OCI-LY1 (cell line): Measurements from ENCODE around the gene RAB11B.
"Not testable (repeated sequence)": the region's sequence is repeated elsewhere in the genome, so short reads cannot be mapped to it uniquely, and the experiment has no call there.

Experiments
- H2AFZ ChIP-seq: fragments of 200-600 bp; sonication (generic), shearing (Covaris generic); 2 replicates; pipeline ENCODE4 v1.6.0; 2014; ENCODE audit warnings: antibody characterized with exemption, mild to moderate bottlenecking, low read length
- H3F3A ChIP-seq: fragments of 200-600 bp; sonication (generic), shearing (Covaris generic); 2 replicates; pipeline ENCODE4 v1.6.0; 2014; ENCODE audit warnings: mild to moderate bottlenecking, antibody characterized with exemption, low read length, moderate library complexity; ENCODE audit not compliant: insufficient read depth
- H3K27ac ChIP-seq: fragments of 200-600 bp; sonication (generic); 2 replicates; pipeline ENCODE4 v1.5.1; 2014; ENCODE audit warnings: low read length, mixed run types, mild to moderate bottlenecking, low read depth; ENCODE audit not compliant: poor library complexity, severe bottlenecking
- H3K27me3 ChIP-seq: fragments of 200-600 bp; sonication (generic); 2 replicates; pipeline ENCODE4 v1.6.0; 2014; ENCODE audit warnings: antibody characterized with exemption, mild to moderate bottlenecking, low read length, moderate library complexity; ENCODE audit not compliant: insufficient read depth
- H3K36me3 ChIP-seq: fragments of 200-600 bp; sonication (generic); 2 replicates; pipeline ENCODE4 v1.6.1; 2014; ENCODE audit warnings: mild to moderate bottlenecking, antibody characterized with exemption, low read length, moderate library complexity, mixed read lengths; ENCODE audit not compliant: insufficient read depth
- H3K4me1 ChIP-seq: fragments of 200-600 bp; sonication (generic); 2 replicates; pipeline ENCODE4 v1.5.1; 2014; ENCODE audit warnings: mild to moderate bottlenecking, low read length, moderate library complexity; ENCODE audit not compliant: insufficient read depth, severe bottlenecking
- H3K4me2 ChIP-seq: fragments of 200-600 bp; sonication (generic), shearing (Covaris generic); 2 replicates; pipeline ENCODE4 v1.6.1; 2014; ENCODE audit warnings: low read length
- H3K4me3 ChIP-seq: fragments of 200-600 bp; sonication (generic); 2 replicates; pipeline ENCODE4 v1.5.1; 2014; ENCODE audit warnings: low read length, low read depth, mild to moderate bottlenecking, mixed read lengths; ENCODE audit not compliant: poor library complexity, severe bottlenecking
- H3K79me2 ChIP-seq: fragments of 200-600 bp; shearing (Covaris generic); 2 replicates; pipeline ENCODE4 v1.6.1; 2016; ENCODE audit warnings: mixed run types, low read length, mixed read lengths; ENCODE audit not compliant: insufficient read depth
- H3K9ac ChIP-seq: fragments of 200-600 bp; sonication (generic), shearing (Covaris generic); 2 replicates; pipeline ENCODE4 v1.6.1; 2014; ENCODE audit warnings: mild to moderate bottlenecking, low read length, mixed read lengths
- H3K9me2 ChIP-seq: fragments of 200-600 bp; sonication (generic), shearing (Covaris generic); 2 replicates; pipeline ENCODE4 v1.6.1; 2014; ENCODE audit warnings: low read depth, mild to moderate bottlenecking, low read length, mixed read lengths
- H3K9me3 ChIP-seq: fragments of 200-600 bp; shearing (Covaris generic); 2 replicates; pipeline ENCODE4 v1.6.1; 2014; ENCODE audit warnings: low read length, mixed read lengths
- H4K20me1 ChIP-seq: fragments of 200-600 bp; sonication (generic), shearing (Covaris generic); 2 replicates; pipeline ENCODE4 v1.6.0; 2016; ENCODE audit warnings: mild to moderate bottlenecking, low read length; ENCODE audit not compliant: insufficient read depth
- CTCF ChIP-seq: fragments of 200-600 bp; sonication (generic), shearing (Covaris generic); IDR thresholded peaks from 2 replicates; pipeline ENCODE4 v1.5.1; 2017; ENCODE audit warnings: mild to moderate bottlenecking, antibody characterized with exemption, low read length, moderate library complexity, mixed read lengths
- EZH2 ChIP-seq: fragments of 200-600 bp; sonication (generic), shearing (Covaris generic); IDR thresholded peaks from 2 replicates; pipeline ENCODE4 v1.8.0; 2017; ENCODE audit warnings: borderline replicate concordance, mixed run types, mild to moderate bottlenecking, antibody characterized with exemption, low read length, moderate library complexity, mixed read lengths

Gene RAB11B

GRCh38 chr19:8377598-8377997 is 12.6 kb upstream of the RAB11B start:
- H3K9ac ChIP-seq = no peak overlapping the region
- H3K4me2 ChIP-seq = no peak overlapping the region
- H3K9me3 ChIP-seq = no peaks in the 10 kb centered on the region
- no peaks in the 10 kb centered on the region for H3F3A ChIP-seq
- TF ChIP-seq EZH2 = no peak
- TF ChIP-seq CTCF = no peak
- no peaks in the 10 kb centered on the region; the same call in 1 of the 2 replicates for H3K36me3 ChIP-seq
- no peaks in the 10 kb centered on the region for H3K27me3 ChIP-seq
- no peak overlapping the region for H3K4me3 ChIP-seq
- H3K4me1 ChIP-seq = no peaks in the 10 kb centered on the region
- no peak overlapping the region for H3K27ac ChIP-seq
- no peak overlapping the region for H2AFZ ChIP-seq
- no peaks in the 10 kb centered on the region for H3K79me2 ChIP-seq
- H4K20me1 ChIP-seq = no peaks in the 10 kb centered on the region
- H3K9me2 ChIP-seq = no peaks in the 10 kb centered on the region

DNA sequence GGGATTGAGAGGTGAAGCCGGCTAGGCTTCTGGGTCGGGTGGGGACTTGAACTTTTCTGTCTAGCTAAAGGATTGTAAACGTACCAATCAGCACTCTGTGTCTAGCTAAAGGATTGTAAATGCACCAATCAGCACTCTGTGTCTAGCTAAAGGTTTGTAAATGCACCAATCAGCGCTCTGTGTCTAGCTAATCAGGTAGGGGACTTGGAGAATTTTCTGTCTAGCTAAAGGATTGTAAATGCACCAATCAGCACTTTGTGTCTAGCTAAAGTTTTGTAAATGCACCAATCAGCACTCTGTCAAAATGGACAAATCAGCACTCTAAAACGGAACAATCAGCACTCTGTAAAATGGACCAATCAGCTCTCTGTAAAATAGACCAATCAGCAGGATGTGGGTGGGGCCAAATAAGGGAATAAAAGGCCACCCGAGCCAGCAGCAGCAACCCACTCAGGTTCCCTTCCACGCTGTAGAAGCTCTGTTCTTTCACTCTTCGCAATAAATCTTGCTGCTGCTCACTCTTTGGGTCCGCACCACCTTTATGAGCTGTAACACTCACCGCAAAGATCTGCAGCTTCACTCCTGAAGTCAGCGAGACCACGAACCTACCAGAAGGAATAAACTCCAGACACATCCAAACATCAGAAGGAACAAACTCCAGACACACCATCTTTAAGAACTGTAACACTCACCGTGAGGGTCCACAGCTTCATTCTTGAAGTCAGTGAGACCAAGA is 10.8 kb upstream of the RAB11B start:
- not testable (repeated sequence) for H3K9me3 ChIP-seq, H3K9ac ChIP-seq, H4K20me1 ChIP-seq, H3K4me2 ChIP-seq, H3K27me3 ChIP-seq, H3F3A ChIP-seq, H3K79me2 ChIP-seq, H3K27ac ChIP-seq, H3K4me1 ChIP-seq, H3K36me3 ChIP-seq, H3K9me2 ChIP-seq, H2AFZ ChIP-seq, H3K4me3 ChIP-seq

DNA sequence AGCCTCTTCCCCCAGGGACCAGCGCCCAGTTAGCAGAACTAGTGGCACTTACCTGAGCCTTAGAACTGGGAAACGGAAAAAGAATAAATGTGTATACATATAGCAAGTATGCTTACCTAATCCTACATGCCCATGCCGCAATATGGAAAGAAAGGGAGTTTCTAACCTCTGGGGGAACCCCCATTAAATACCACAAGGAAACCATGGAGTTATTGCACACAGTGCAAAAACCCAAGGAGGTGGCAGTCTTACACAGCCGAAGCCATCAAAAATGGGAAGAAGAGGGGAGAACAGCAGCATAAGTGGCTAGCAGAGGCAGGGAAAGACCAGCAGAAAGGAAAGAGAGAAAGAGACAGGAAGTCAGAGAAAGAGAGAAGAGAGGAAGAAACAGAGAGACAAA is 5.6 kb upstream of the RAB11B start:
- not testable (repeated sequence) for H3F3A ChIP-seq, H3K27ac ChIP-seq, H3K9me3 ChIP-seq

DNA sequence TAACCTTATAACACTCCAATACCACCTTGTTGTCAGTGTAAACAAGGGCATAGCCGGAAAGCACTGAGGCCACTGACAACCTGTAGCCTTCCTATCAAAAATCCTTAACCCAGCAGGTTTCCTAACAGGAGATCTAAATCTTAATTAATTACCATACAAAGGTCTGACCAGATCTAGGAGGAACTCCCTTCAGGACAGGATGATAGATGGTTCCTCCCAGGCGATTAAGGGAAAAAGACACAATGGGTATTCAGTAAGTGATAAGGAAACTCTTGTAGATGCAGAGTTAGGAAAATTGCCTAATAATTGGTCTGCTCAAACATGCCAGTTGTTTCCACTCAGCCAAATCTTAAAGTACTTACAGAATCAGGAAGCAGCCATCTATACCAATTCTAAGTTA is 5.1 kb upstream of the RAB11B start:
- not testable (repeated sequence) for H3K4me2 ChIP-seq, H3K9me2 ChIP-seq, H3K4me3 ChIP-seq, H3F3A ChIP-seq, H3K4me1 ChIP-seq, H3K9ac ChIP-seq, H3K9me3 ChIP-seq, H2AFZ ChIP-seq, H3K79me2 ChIP-seq, H4K20me1 ChIP-seq, H3K27ac ChIP-seq, H3K36me3 ChIP-seq, H3K27me3 ChIP-seq

More for the DNA sequence above, 5.6 kb upstream of the RAB11B start:
- H3K36me3 ChIP-seq, H3K4me1 ChIP-seq, H4K20me1 ChIP-seq, H3K4me3 ChIP-seq, H3K9ac ChIP-seq, H3K27me3 ChIP-seq, H2AFZ ChIP-seq, H3K4me2 ChIP-seq, H3K9me2 ChIP-seq, H3K79me2 ChIP-seq: not testable (repeated sequence)

GRCh38 chr19:8385566-8385965 is 4.6 kb upstream of the RAB11B start:
- not testable (repeated sequence) for H3K4me1 ChIP-seq, H3K27ac ChIP-seq, H3K79me2 ChIP-seq, H3K4me2 ChIP-seq, H3K9ac ChIP-seq, H3K9me2 ChIP-seq, H3K4me3 ChIP-seq, H3K9me3 ChIP-seq, H3F3A ChIP-seq, H3K36me3 ChIP-seq, H4K20me1 ChIP-seq, H2AFZ ChIP-seq, H3K27me3 ChIP-seq

DNA sequence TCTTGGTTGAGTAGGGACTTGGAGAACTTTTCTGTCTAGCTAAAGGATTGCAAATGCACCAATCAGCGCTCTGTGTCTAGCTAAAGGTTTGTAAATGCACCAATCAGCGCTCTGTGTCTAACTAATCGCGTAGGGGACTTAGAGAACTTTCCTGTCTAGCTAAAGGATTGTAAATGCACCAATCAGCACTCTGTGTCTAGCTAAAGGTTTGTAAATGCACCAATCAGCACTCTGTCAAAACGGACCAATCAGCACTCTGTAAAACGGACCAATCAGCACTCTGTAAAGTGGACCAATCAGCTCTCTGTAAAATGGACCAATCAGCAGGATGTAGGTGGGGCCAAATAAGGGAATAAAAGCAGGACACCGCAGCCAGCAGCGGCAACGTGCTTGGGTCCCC is 3.7 kb upstream of the RAB11B start:
- not testable (repeated sequence) for H3K27ac ChIP-seq, H3K9me2 ChIP-seq, H3K36me3 ChIP-seq, H3K9ac ChIP-seq, H3K9me3 ChIP-seq, H3K27me3 ChIP-seq, H3K4me3 ChIP-seq, H4K20me1 ChIP-seq, H3K4me2 ChIP-seq, H2AFZ ChIP-seq, H3F3A ChIP-seq, H3K79me2 ChIP-seq
- peaks cover 16% of the 10 kb centered on the region for H3K4me1 ChIP-seq
